IMR-90 (cell line): Measurements from ENCODE around the gene TGDS.

Source experiments
- BHLHE40 ChIP-seq: fragments of 150-350 bp; IDR thresholded peaks from 2 replicates; pipeline ENCODE4 v1.6.1; 2016; ENCODE audit warnings: mild to moderate bottlenecking, low read depth, low read length
- CTCF ChIP-seq: conservative IDR thresholded peaks from 2 replicates; pipeline ENCODE4 v1.5.1; 2012; ENCODE audit warnings: mild to moderate bottlenecking, low read depth, low read length, improper control_type of control experiment
- POLR2A ChIP-seq: IDR thresholded peaks from 2 replicates; pipeline ENCODE4 v1.6.1; 2012; ENCODE audit warnings: mild to moderate bottlenecking, low read depth, low read length
- RAD21 ChIP-seq: IDR thresholded peaks from 2 replicates; pipeline ENCODE4 v1.6.1; 2012; ENCODE audit warnings: low read length, improper control_type of control experiment

- TF ChIP-seq RAD21 (peak; percentile 71), CTCF (peak; percentile 58), POLR2A (no peak), BHLHE40 (no peak)
Measured at GRCh38 chr13:94620286-94620896, 24.4 kb upstream of the TGDS start.
